HepG2 (cell line): ENCODE measurements around the gene LSMEM2. TPM values are rescaled to one million over a fixed set of nuclear protein-coding genes. Genes with fewer than 3 reads are reported as not detected.
A peak's percentile ranks its signal among the peaks of the same experiment; 100 is the strongest.

Experiments used
- ATF4 ChIP-seq, 2 experiments: fragments of 450-650 bp in 1 of 2; sonication (generic) in 1 of 2; formaldehyde crosslinking; IDR thresholded peaks; 2 replicates each; pipeline versions ENCODE4 v1.5.0 to v1.8.0; 2020 to 2022; ENCODE audit warnings: mild to moderate bottlenecking in 1 of 2, missing genetic modification reagents in 1 of 2
- BRD4 ChIP-seq: sonication (generic); formaldehyde crosslinking; IDR thresholded peaks from 2 replicates; pipeline ENCODE4 v1.4.0; 2020; ENCODE audit warnings: missing genetic modification reagents
- CENPX ChIP-seq: sonication (generic); formaldehyde crosslinking; IDR thresholded peaks from 2 replicates; pipeline ENCODE4 v1.9.0; 2021; ENCODE audit warnings: mild to moderate bottlenecking, missing genetic modification reagents, moderate library complexity
- MAZ ChIP-seq, 2 experiments: sonication (generic) in 1 of 2; formaldehyde crosslinking in 1 of 2; IDR thresholded peaks; 2 replicates each; pipeline versions ENCODE4 v1.5.0 to v1.6.1; 2012 to 2020; ENCODE audit warnings: low read depth in 2 of 2, mild to moderate bottlenecking in 2 of 2, borderline replicate concordance in 1 of 2, improper control_type of control experiment in 1 of 2, low read length in 1 of 2, missing genetic modification reagents in 1 of 2, moderate library complexity in 1 of 2
- NFAT5 ChIP-seq: sonication (generic); formaldehyde crosslinking; IDR thresholded peaks from 2 replicates; pipeline ENCODE4 v1.4.0; 2020; ENCODE audit warnings: missing genetic modification reagents
- NFYB ChIP-seq: sonication (generic); formaldehyde crosslinking; IDR thresholded peaks from 2 replicates; pipeline ENCODE4 v1.4.0; 2020; ENCODE audit warnings: missing genetic modification reagents
- NONO ChIP-seq, 2 experiments: fragments of 450-650 bp in 1 of 2; sonication (generic) in 1 of 2; formaldehyde crosslinking in 1 of 2; IDR thresholded peaks in 1 of 2; conservative IDR thresholded peaks in 1 of 2; 2 replicates each; pipeline versions ENCODE4 v1.6.1 to v1.8.0; 2017 to 2022; ENCODE audit warnings: mild to moderate bottlenecking in 1 of 2, missing genetic modification reagents in 1 of 2, moderate library complexity in 1 of 2
- PATZ1 ChIP-seq: sonication (generic); formaldehyde crosslinking; IDR thresholded peaks from 2 replicates; pipeline ENCODE4 v1.4.0; 2020; ENCODE audit warnings: missing genetic modification reagents
- PHB2 ChIP-seq: fragments of 450-650 bp; IDR thresholded peaks from 2 replicates; pipeline ENCODE4 v1.6.1; 2018; ENCODE audit not compliant: partially characterized antibody
- SIX4 ChIP-seq: sonication (generic); formaldehyde crosslinking; IDR thresholded peaks from 2 replicates; pipeline ENCODE4 v1.4.0; 2020; ENCODE audit warnings: missing genetic modification reagents
- ZFYVE20 ChIP-seq: sonication (generic); formaldehyde crosslinking; IDR thresholded peaks from 2 replicates; pipeline ENCODE4 v1.8.0; 2023; ENCODE audit warnings: low read depth, mild to moderate bottlenecking, moderate library complexity, missing genetic modification reagents, borderline replicate concordance
- ZKSCAN5 ChIP-seq: sonication (generic); formaldehyde crosslinking; IDR thresholded peaks from 2 replicates; pipeline ENCODE4 v1.5.1; 2020; ENCODE audit warnings: mild to moderate bottlenecking, missing genetic modification reagents
- ZMYM3 ChIP-seq: sonication (generic); formaldehyde crosslinking; IDR thresholded peaks from 2 replicates; pipeline ENCODE4 v1.5.1; 2020; ENCODE audit warnings: mild to moderate bottlenecking, missing genetic modification reagents
- ZNF3 ChIP-seq: IDR thresholded peaks from 2 replicates; pipeline ENCODE4 v1.7.0; 2017; ENCODE audit warnings: inconsistent platforms
- ZNF550 ChIP-seq: sonication (generic); formaldehyde crosslinking; IDR thresholded peaks from 2 replicates; pipeline ENCODE4 v1.4.0; 2020; ENCODE audit warnings: mild to moderate bottlenecking, missing genetic modification reagents, borderline replicate concordance
- ZNF672 ChIP-seq: sonication (generic); formaldehyde crosslinking; IDR thresholded peaks from 2 replicates; pipeline ENCODE4 v1.8.1; 2022; ENCODE audit warnings: missing genetic modification reagents
- ZNF737 ChIP-seq: sonication (generic); formaldehyde crosslinking; IDR thresholded peaks from 2 replicates; pipeline ENCODE4 v1.5.0; 2020; ENCODE audit warnings: missing genetic modification reagents, mild to moderate bottlenecking, borderline replicate concordance
- ZNF816 ChIP-seq: sonication (generic); formaldehyde crosslinking; IDR thresholded peaks from 2 replicates; pipeline ENCODE4 v1.8.0; 2022; ENCODE audit warnings: missing genetic modification reagents, mild to moderate bottlenecking, borderline replicate concordance
- polyA plus RNA-seq, 8 experiments: library from polyadenylated mRNA; depleted of rRNA in 3 of 8; stranded (reverse) in 7 of 8; unstranded in 1 of 8; fragments of >200 nt; fragmentation: Illumina TruSeq in 4 of 8; extraction: Trizol in 4 of 8; gene quantifications; 2 replicates each; pipeline versions ENCODE4 v1.2.1 to v1.2.3, GENCODE V29; 2011 to 2016; ENCODE audit warnings: low read depth in 4 of 8, missing spikeins in 1 of 8, mixed read lengths in 1 of 8; ENCODE audit not compliant: insufficient read depth in 1 of 8
- total RNA-seq, 5 experiments: library from RNA; depleted of rRNA; stranded (reverse); fragments of >200 nt; fragmentation: Illumina TruSeq; extraction: Trizol; gene quantifications; 2 replicates each; pipeline ENCODE4 v1.2.3, GENCODE V29; 2016; ENCODE audit warnings: low read depth in 1 of 5
- TF ChIP-seq, protein P1 (sequence below): IDR thresholded peaks from 2 replicates; pipeline ENCODE4 v1.6.1; 2018; ENCODE audit warnings: missing genetic modification reagents, mild to moderate bottlenecking, missing compliant biosample characterization

LSMEM2 gene
- total and polyA plus RNA-seq, 2 of the 13 experiments (the other 11 are each of a cell fraction or from before 2014, with no cell fraction given) = 0.07 to 0.41 TPM

- TF ChIP-seq PATZ1 (peak; percentile 75; the same call in 1 of the 2 replicates), MAZ (IDR thresholded peaks at IDR 0.05; ENCODE audit: borderline replicate concordance, low read depth, low read length) (peak; percentile 9; the same call in 1 of the 2 replicates), MAZ (CRISPR knock-in tag; IDR thresholded peaks at IDR 0.05; ENCODE audit: low read depth) (peak; percentile 74), NONO (IDR thresholded peaks at IDR 0.05) (no peak), NONO (CRISPR knock-in tag; conservative IDR thresholded peaks at IDR 0.05) (peak; percentile 92), PHB2 (no peak), ATF4 (CRISPR knock-in tag; IDR thresholded peaks at IDR 0.05) (peak in 1 of 2 experiments; percentile 15; a peak in 1 of 4 replicates), ZNF3 (CRISPR knock-in tag) (no peak), BRD4 (CRISPR knock-in tag) (peak; percentile 83; the same call in 1 of the 2 replicates), ZNF816 (CRISPR knock-in tag) (no peak), ZNF737 (CRISPR knock-in tag) (no peak), ZFYVE20 (no peak), ZNF672 (CRISPR knock-in tag) (no peak; the same call in 1 of the 2 replicates), ZMYM3 (CRISPR knock-in tag) (no peak), SIX4 (CRISPR knock-in tag) (no peak; the same call in 1 of the 2 replicates), NFYB (peak; percentile 58), ZNF550 (CRISPR knock-in tag) (no peak), ZKSCAN5 (CRISPR knock-in tag) (no peak), NFAT5 (CRISPR knock-in tag) (peak; percentile 58; the same call in 1 of the 2 replicates), CENPX (CRISPR knock-in tag) (no peak)
- TF ChIP-seq, protein P1, sequence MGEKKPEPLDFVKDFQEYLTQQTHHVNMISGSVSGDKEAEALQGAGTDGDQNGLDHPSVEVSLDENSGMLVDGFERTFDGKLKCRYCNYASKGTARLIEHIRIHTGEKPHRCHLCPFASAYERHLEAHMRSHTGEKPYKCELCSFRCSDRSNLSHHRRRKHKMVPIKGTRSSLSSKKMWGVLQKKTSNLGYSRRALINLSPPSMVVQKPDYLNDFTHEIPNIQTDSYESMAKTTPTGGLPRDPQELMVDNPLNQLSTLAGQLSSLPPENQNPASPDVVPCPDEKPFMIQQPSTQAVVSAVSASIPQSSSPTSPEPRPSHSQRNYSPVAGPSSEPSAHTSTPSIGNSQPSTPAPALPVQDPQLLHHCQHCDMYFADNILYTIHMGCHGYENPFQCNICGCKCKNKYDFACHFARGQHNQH (CRISPR knock-in tag) = 0 out of 2 replicates have a peak, but pooled peaks have one; percentile 37
Observed at GRCh38 chr3:50337175-50337861, 58.4 kb downstream of the LSMEM2 start (continued).
